ENCODE measurements around the gene USP37.
A peak's percentile ranks its signal among the peaks of the same experiment; 100 is the strongest.

USP37 gene

GRCh38 chr2:218427741-218428140 lies 140.4 kb downstream of the USP37 start:
- no peak for DNase-seq

DNA sequence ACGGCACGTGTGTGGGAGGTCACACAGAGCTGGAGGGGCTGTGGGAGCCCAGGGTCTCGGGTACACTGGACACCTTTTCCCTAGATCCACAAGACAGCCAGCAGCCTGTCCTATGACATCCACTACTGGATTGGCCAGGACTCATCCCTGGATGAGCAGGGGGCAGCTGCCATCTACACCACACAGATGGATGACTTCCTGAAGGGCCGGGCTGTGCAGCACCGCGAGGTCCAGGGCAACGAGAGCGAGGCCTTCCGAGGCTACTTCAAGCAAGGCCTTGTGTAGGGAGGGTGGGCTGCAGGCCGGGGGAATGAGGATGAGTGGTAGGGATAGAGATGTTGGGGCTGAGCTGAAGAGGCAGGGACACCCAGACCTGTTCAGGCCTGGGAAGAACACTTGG lies 142.6 kb downstream of the USP37 start:
- DNase-seq: no peak

- DNase-seq: no peak
Measured at GRCh38 chr2:218423584-218423983, 144.6 kb downstream of the USP37 start.

- no peak for DNase-seq
Measured at GRCh38 chr2:218422403-218423086, 145.6 kb downstream of the USP37 start.

DNA sequence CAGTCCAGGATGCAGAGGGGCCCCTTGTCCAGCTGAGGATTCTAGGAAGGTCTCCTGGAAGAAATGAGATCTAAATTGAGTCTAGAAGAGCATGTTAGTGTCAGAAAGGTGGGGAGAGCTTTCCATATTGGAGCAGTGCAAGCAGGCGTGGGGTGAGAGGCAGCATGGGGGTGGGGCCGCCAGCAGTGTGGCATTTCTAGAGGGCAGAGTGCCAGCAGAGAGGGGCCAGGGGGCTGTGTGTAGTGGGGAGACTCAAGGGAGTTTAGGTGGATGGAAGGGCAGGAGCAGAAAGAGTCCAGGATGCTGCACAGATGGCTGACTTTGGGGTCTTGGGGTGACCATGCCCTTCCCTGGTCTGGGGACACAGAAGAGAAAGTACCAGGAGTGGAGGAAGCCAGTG lies 147.1 kb downstream of the USP37 start:
- no peak for DNase-seq

GRCh38 chr2:218419630-218420216 lies 148.4 kb downstream of the USP37 start:
- DNase-seq: no peak

DNA sequence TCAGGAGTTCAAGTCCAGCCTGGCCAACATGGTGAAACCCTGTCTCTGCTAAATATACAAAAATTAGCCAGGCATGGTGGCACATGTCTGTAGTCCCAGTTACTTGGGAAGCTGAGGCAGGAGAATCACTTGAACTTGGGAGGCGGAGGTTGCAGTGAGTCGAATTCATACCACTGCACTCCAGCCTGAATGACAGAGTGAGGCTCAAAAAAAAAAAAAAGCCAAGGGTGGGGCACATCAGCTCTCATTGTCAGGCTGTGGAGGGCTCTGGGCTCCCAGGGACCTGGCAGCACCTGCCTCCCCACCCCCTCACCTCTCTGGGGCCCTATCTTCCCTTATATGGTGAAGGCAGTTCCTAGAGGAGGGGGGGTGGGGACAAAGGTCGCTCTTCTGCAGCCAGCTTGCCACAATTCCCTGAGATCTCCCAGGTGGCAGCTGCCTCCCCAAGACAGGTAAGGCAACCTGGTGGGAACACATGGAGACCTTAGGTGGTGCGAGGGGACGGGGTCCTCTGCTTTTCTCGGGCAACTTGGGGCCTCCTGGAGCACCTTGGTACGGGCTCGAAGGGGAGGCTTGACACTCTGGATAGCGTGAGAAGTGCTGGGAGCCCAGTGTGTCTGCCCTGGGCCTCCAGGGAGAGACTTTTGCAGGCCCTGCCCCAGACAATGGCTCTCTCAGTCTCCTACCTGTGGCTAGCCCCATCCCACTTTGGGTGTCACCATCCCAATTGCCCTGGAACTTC lies 149.3 kb downstream of the USP37 start, which contains the start of gene VIL1:
Gene VIL1, plus strand, starts transcription at position 407 of the 742 bp plus-strand sequence. CDS start 4,656 bp downstream, outside the sequence.
- peak; percentile 92 to 98 for DNase-seq

- DNase-seq: peak in 1 of 2 experiments; percentile 18
Measured at GRCh38 chr2:218418321-218418716, 149.8 kb downstream of the USP37 start.

- DNase-seq: no peak
Measured at GRCh38 chr2:218407717-218408116, 160.4 kb downstream of the USP37 start.

DNA sequence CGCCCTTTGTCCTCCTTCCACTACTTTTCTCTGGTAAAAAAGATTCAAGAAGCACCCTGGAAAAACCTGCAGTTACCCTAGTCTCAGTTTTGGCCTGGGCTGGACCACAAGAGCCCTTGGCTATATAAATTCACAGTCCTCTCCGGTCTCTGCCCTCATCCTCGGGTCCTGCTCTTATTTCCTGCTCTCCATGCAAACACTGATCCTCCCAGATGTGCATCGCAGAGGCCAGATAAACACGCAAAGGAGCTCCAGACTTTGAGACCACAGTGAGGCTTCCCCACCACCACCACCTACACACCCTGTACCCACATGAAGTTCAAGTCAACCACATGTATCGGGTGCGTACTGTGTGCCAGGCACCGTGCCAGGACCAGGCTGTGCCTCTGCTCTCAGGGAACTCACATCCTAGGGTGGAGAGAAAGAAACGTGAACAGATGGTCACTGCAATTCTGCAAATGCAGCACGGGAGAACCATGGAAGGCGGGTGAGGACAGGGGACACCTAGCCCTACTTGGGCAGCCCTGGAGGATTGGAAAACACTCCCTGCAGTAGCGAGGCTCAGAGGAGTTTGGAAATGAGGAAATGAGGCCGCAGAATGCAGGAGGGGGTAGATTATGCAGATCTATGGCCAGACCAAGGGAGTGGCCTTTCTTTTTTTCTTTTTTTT lies 161.1 kb downstream of the USP37 start:
- DNase-seq: peak in 1 of 2 experiments; percentile 67

DNA sequence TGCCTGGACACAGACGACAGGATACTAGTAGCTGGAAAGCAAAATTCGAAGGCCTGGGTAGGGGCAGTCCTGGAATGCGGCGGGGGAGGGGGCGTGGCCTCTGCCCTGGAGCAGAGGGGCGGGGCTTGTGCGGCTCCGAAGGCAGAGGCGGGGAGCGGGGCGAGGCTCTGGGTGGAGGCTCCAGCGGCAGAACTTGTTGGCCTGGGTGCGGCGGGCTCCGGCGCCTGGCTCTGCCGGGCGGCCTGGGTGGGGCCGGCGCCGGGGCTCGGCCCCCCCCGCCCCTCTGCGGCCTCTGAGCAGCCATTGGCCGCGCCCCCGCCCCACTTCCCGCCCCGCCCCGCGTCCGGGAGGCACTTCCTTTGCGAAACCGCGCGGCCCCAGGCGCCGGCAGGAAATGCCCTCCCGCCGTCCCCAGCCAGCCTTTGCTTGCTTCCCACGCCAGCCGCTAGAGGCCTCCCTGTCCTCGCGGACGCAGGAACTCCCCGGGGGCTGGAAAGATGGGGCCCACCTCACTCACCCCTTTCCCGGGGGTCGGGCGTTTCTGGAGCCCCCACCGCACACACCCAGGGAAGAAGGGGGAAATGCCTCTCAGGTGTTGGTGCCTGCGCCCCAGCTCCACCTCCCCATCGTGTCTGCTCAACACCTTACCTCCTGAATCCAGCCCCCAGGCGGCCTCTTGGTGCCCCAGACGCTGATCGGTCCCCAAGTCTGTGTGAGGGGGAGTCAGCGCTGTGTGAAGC lies 161.8 kb downstream of the USP37 start:
- peak; percentile 84 to 98 for DNase-seq

GRCh38 chr2:218405746-218406208 lies 162.4 kb downstream of the USP37 start:
- peak; percentile 46 to 48 for DNase-seq

- DNase-seq: no peak
Measured at GRCh38 chr2:218405086-218405745, 162.9 kb downstream of the USP37 start.

GRCh38 chr2:218404351-218405085 lies 163.6 kb downstream of the USP37 start:
- DNase-seq: no peak

GRCh38 chr2:218403810-218404209 lies 164.3 kb downstream of the USP37 start:
- no peak for DNase-seq

- no peak for DNase-seq
Measured at GRCh38 chr2:218402911-218403411, 165.2 kb downstream of the USP37 start.

- no peak for DNase-seq
Measured at GRCh38 chr2:218402491-218402901, 165.7 kb downstream of the USP37 start.

GRCh38 chr2:218401890-218402289 lies 166.3 kb downstream of the USP37 start:
- no peak for DNase-seq

DNA sequence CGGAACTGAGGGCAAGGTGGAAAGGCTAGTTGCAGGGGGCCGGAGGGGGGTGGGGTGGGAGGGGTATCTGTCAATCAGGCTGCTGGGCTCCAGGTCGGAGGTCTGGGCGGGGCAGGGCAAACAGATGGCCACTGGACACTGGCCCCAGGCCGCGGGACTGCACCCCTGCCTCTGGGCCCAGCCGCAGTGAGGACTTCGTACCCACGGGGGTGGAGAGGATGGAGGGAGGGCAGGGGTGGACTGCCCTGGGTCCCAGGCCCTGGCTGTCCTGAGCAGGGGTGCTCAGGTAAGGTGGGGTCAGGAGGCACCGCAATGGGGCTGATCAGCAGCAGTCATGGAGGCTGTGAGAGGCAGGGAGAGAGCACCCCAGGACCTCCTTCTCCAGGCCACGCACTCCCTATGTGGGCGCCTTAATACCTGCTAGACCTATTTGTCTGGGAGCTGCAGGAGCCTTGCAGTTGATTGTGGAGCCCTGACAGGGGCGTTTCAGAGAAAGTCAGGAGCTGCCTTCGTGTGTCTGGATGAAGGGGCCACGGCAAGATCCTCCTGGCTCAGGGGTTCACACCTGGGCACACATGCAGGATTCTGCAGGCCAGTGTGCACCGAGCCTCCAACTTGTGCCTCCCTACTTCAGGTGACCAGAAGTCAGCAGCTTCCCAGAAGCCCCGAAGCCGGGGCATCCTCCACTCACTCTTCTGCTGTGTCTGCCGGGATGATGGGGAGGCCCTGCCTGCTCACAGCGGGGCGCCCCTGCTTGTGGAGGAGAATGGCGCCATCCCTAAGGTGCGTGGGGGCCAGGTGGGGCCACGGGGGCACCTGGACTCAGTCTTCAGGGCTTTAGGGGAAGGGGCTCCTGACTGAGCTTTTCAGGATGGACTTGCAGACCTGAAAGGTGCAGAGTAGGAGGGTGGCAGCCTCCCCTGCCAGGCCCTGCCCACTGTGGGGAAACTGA lies 166.9 kb downstream of the USP37 start:
- peak in 1 of 2 experiments; percentile 36 for DNase-seq

Data from NCI-H526 (cell line).